Rectal smooth muscle tissue (tissue), 1 donor: ENCODE data around the gene LIPA.
"Not testable (repeated sequence)": the region's sequence is repeated elsewhere in the genome, so short reads cannot be mapped to it uniquely, and the experiment has no call there.

Experiments
- H3K27ac ChIP-seq: one replicate; pipeline ENCODE4 v1.7.0; 2013; ENCODE audit warnings: low read depth, low read length, inconsistent platforms
- H3K27me3 ChIP-seq: one replicate; pipeline ENCODE4 v1.7.0; 2013; ENCODE audit warnings: low read length; ENCODE audit not compliant: control insufficient read depth, insufficient read depth
- H3K36me3 ChIP-seq: one replicate; pipeline ENCODE4 v1.7.0; 2013; ENCODE audit warnings: low read length; ENCODE audit not compliant: control insufficient read depth, insufficient read depth
- H3K4me1 ChIP-seq: one replicate; pipeline ENCODE4 v1.7.0; 2013; ENCODE audit warnings: low read length; ENCODE audit not compliant: control insufficient read depth, insufficient read depth
- H3K4me3 ChIP-seq: one replicate; pipeline ENCODE4 v1.7.0; 2013; ENCODE audit warnings: low read length
- H3K9ac ChIP-seq: one replicate; pipeline ENCODE4 v1.7.0; 2013; ENCODE audit warnings: low read length

LIPA gene

GRCh38 chr10:89185658-89186057, 65.9 kb downstream of the LIPA start:
- Histone ChIP-seq H3K27ac (no peak overlapping the region), H3K4me1 (no peaks in the 10 kb centered on the region), H3K36me3 (no peaks in the 10 kb centered on the region), H3K4me3 (no peak overlapping the region), H3K9ac (no peak overlapping the region), H3K27me3 (no peaks in the 10 kb centered on the region)

- H3K27me3 ChIP-seq: no peaks in the 10 kb centered on the region
Measured at GRCh38 chr10:89184638-89185037, 66.9 kb downstream of the LIPA start.

DNA sequence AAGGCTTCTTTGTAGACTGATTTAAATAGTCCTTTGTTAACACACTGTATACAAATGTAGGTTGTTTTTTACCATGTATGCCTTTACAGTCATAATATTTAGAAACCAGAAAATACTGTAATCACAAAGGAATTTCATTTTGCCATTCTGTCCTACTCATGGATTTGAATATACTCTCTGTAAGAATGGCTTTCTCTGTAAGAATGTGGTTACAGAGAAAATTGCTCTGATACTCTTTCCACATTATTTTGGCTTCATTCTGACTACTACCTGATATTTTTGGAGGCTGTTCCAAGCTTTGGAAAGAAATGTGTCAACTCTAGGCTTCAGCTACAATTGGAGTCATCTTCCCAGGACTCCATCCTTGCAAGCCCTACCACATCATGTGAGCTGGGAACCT, 68.0 kb downstream of the LIPA start:
- H3K9ac ChIP-seq: no peak overlapping the region
- no peak overlapping the region for H3K4me3 ChIP-seq
- no peaks in the 10 kb centered on the region for H3K27me3 ChIP-seq
- no peaks in the 10 kb centered on the region for H3K4me1 ChIP-seq
- H3K36me3 ChIP-seq: no peaks in the 10 kb centered on the region
- no peak overlapping the region for H3K27ac ChIP-seq

More at GRCh38 chr10:89184638-89185037, 66.9 kb downstream of the LIPA start:
- H3K9ac ChIP-seq: no peak overlapping the region
- H3K4me1 ChIP-seq: no peaks in the 10 kb centered on the region
- no peaks in the 10 kb centered on the region for H3K36me3 ChIP-seq
- H3K27ac ChIP-seq: no peak overlapping the region
- no peak overlapping the region for H3K4me3 ChIP-seq

DNA sequence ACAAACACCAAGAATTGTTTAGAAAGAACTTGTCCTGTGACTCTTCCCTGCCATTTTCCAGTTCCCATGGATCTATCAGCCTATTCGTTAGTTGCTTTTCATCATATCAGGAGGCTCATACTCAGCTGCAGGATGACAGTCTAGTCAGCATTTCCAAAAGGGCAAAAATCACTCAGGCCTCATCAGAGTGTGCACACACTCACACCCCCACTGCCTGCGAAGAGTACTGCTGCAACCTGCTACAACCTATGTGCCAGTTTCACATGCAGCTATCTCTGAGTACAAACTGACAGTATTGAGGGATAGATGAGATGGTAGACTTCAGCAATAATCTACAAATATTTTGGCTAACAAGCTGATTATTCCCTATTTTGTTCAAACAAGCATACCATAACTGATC, 68.7 kb downstream of the LIPA start:
- Histone ChIP-seq H3K36me3 (no peaks in the 10 kb centered on the region), H3K9ac (no peak overlapping the region), H3K27me3 (no peaks in the 10 kb centered on the region), H3K4me3 (no peak overlapping the region), H3K4me1 (no peaks in the 10 kb centered on the region), H3K27ac (no peak overlapping the region)

DNA sequence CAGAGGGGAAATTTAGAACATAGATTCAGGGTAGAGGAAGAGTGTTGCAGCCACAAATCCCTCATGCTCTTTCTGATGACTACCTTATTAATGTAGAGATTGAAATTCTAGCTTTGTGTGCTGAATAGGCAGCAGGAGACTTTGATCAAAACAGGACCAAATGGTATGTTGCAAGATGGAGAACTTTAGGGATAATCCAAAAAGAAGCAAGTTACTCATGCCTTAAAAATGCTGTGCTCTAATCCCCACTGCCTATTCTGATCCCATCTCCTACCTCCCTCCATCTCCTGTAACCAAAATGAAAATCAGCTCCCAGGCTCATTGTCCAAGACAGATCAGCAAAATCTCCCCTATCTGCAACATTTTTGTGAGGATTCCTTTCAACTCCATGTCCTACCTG, 75.8 kb downstream of the LIPA start:
- H3K27ac ChIP-seq: no peak overlapping the region
- no peaks in the 10 kb centered on the region for H3K36me3 ChIP-seq
- no peaks in the 10 kb centered on the region for H3K27me3 ChIP-seq
- no peaks in the 10 kb centered on the region for H3K4me1 ChIP-seq
- H3K9ac ChIP-seq: no peak overlapping the region
- H3K4me3 ChIP-seq: no peak overlapping the region

DNA sequence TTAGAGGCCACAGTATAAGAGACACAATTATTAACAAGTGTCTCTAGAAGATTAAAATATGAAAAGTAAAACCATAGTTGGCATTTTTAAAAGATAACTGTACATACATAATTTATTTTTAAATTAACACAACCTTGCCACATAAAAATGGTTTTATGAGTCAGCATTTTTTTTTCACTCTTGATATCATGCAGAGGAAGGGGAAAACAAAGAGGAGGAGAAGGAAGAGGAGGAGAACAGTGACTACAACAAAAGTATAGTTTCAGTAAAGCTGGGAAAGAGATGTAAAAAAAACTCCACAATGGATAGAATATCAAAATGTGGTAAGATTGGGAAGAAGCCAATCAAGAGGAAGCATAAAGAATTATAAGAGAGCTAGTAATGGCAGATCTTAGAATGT, 78.5 kb downstream of the LIPA start:
- H3K27ac ChIP-seq: no peak overlapping the region
- no peak overlapping the region for H3K4me3 ChIP-seq
- H3K4me1 ChIP-seq: no peaks in the 10 kb centered on the region
- H3K9ac ChIP-seq: no peak overlapping the region
- H3K27me3 ChIP-seq: no peaks in the 10 kb centered on the region
- H3K36me3 ChIP-seq: no peaks in the 10 kb centered on the region

DNA sequence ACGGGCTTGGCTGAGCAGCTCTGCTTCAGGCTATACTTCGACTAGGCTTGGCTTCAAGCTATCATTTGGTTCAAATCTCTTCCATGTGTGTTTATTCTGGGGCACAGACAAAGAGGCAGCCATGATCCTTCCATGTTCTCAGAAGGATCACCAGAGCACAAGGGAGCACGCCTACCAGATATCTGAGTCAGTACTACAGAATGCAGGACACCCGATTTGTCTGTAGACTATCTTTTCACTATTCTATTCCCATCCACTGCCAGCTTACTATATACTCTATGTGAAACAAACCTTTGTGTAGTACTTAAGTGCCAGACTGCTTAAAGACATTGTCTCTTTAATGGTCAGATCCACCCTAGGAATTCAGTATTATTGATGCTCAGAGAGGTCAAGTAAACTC, 79.6 kb downstream of the LIPA start:
- H3K9ac ChIP-seq: no peak overlapping the region
- H3K27ac ChIP-seq: no peak overlapping the region
- H3K27me3 ChIP-seq: no peaks in the 10 kb centered on the region
- H3K4me3 ChIP-seq: no peak overlapping the region
- no peaks in the 10 kb centered on the region for H3K36me3 ChIP-seq
- H3K4me1 ChIP-seq: no peaks in the 10 kb centered on the region

DNA sequence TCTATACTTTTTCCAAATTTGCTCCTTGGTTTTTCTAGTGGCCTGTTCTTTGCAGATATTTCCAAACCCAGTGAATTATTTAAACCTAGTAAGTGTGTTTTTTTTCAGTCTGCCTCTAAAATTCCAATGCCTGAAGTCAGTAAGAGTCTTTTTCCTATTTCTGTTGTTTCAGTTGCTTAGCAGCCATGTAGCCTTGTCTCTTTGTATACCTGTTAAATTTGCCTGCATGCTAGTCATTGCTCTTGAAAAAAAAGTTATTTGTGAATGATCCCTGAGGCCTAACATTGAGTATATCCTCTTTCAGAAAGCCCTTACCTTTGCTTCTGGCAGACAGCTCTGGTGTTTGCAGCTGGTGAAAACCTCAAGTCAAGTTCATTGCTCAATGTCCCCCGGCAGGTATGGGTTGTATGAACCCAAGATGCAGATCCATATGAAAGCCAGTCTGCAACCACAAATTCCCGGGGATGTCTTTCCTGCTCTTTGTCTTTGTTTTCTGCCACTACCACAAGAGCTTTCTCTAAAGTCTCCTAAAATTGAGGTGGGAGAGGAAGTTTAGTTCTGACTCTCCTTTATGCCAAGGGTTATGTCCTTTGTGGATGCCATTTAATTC, 80.2 kb downstream of the LIPA start:
- Histone ChIP-seq H3K36me3 (no peaks in the 10 kb centered on the region), H3K4me3 (no peak overlapping the region), H3K4me1 (no peaks in the 10 kb centered on the region), H3K9ac (no peak overlapping the region), H3K27ac (no peak overlapping the region), H3K27me3 (no peaks in the 10 kb centered on the region)

- not testable (repeated sequence) for H3K27ac ChIP-seq, H3K27me3 ChIP-seq, H3K4me3 ChIP-seq, H3K9ac ChIP-seq, H3K36me3 ChIP-seq, H3K4me1 ChIP-seq
Measured at GRCh38 chr10:89168354-89168900, 83.1 kb downstream of the LIPA start.

- H3K36me3 ChIP-seq: no peaks in the 10 kb centered on the region
- H3K27ac ChIP-seq: no peak overlapping the region
- H3K9ac ChIP-seq: no peak overlapping the region
- no peak overlapping the region for H3K4me3 ChIP-seq
- no peaks in the 10 kb centered on the region for H3K4me1 ChIP-seq
- H3K27me3 ChIP-seq: no peaks in the 10 kb centered on the region
Measured at GRCh38 chr10:89167915-89168314, 83.7 kb downstream of the LIPA start.

DNA sequence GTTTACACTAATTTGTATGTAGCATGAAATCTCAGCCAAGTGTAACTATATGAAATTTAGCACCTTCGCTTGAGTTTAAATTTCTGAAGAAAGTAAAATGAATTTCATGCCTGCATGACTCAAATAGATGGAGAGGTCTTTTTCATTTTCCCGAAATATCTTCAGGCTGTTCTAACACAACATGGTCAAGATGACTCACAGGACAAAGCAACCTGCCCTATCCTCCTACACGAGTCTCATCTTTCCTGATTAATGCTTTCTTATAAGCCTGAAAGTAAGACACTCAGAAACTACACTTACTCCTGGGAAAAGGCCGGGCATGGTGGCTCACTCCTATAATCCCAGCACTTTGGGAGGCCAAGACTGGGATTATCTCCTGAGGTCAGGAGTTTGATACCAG, 85.7 kb downstream of the LIPA start:
- Histone ChIP-seq H3K9ac (no peak overlapping the region), H3K36me3 (no peaks in the 10 kb centered on the region), H3K27ac (no peak overlapping the region), H3K27me3 (no peaks in the 10 kb centered on the region), H3K4me3 (no peak overlapping the region), H3K4me1 (no peaks in the 10 kb centered on the region)

GRCh38 chr10:89164920-89165319, 86.7 kb downstream of the LIPA start:
- H3K27ac ChIP-seq: no peak overlapping the region
- H3K4me3 ChIP-seq: no peak overlapping the region
- no peaks in the 10 kb centered on the region for H3K36me3 ChIP-seq
- H3K9ac ChIP-seq: no peak overlapping the region
- H3K4me1 ChIP-seq: no peaks in the 10 kb centered on the region
- no peaks in the 10 kb centered on the region for H3K27me3 ChIP-seq

- Histone ChIP-seq H3K36me3 (no peaks in the 10 kb centered on the region), H3K4me3 (no peak overlapping the region), H3K9ac (no peak overlapping the region), H3K27me3 (no peaks in the 10 kb centered on the region), H3K27ac (peak overlapping the region; percentile 9), H3K4me1 (no peaks in the 10 kb centered on the region)
Measured at GRCh38 chr10:89164080-89164479, 87.5 kb downstream of the LIPA start.
